Stimulated activated naive B cell treated with anti-CD40 and anti-IgM and Interleukin-4, amounts not matched to agents 10 μg/mL and 1 μg/mL and 100 μg/mL, for 72 hours (primary cell): Measurements from ENCODE around the gene SRD5A3.
A peak's percentile ranks its signal among the peaks of the same experiment; 100 is the strongest.

Source experiments
- ATAC-seq, 2 donors: fragments of 150-1000 bp; cut with Tn5 transposase; replicated peaks; 2 replicates each; pipeline ENCODE4 v1.10.0; 2021; ENCODE audit warnings: moderate library complexity in 1 of 2
- DNase-seq: peaks from one replicate; pipeline ENCODE4 v3.0.0; 2021
- H3K27ac Mint-ChIP-seq: one replicate; pipeline ENCODE4 v1.8.0; 2022; ENCODE audit warnings: mild to moderate bottlenecking, mixed read lengths
- H3K27me3 Mint-ChIP-seq, 2 donors: one replicate each; pipeline ENCODE4 v1.8.0; 2022; ENCODE audit warnings: mixed read lengths in 2 of 2
- H3K36me3 Mint-ChIP-seq, 2 donors: one replicate each; pipeline ENCODE4 v1.8.0; 2022; ENCODE audit warnings: mixed read lengths in 2 of 2, mild to moderate bottlenecking in 1 of 2
- H3K4me1 Mint-ChIP-seq, 2 donors: one replicate each; pipeline ENCODE4 v1.8.0; 2022; ENCODE audit warnings: mixed read lengths in 2 of 2, mild to moderate bottlenecking in 1 of 2
- H3K4me3 Mint-ChIP-seq, 2 donors: one replicate each; pipeline ENCODE4 v1.8.0; 2022; ENCODE audit warnings: mild to moderate bottlenecking in 2 of 2, mixed read lengths in 2 of 2, moderate library complexity in 1 of 2
- H3K9me3 Mint-ChIP-seq, 2 donors: one replicate each; pipeline ENCODE4 v1.8.0; 2022; ENCODE audit warnings: mixed read lengths in 2 of 2, mild to moderate bottlenecking in 1 of 2

The SRD5A3 gene

GRCh38 chr4:55373461-55373860, 27.4 kb downstream of the SRD5A3 start:
- Mint-ChIP-seq H3K4me3 (no peak overlapping the region), H3K9me3 (no peaks in the 10 kb centered on the region), H3K27me3 (no peaks in the 10 kb centered on the region), H3K36me3 (peaks cover 4 to 9% of the 10 kb centered on the region in 2 donors), H3K4me1 (no peaks in the 10 kb centered on the region), H3K27ac (no peak overlapping the region)
- ATAC-seq (no peak), DNase-seq (no peak)

DNA sequence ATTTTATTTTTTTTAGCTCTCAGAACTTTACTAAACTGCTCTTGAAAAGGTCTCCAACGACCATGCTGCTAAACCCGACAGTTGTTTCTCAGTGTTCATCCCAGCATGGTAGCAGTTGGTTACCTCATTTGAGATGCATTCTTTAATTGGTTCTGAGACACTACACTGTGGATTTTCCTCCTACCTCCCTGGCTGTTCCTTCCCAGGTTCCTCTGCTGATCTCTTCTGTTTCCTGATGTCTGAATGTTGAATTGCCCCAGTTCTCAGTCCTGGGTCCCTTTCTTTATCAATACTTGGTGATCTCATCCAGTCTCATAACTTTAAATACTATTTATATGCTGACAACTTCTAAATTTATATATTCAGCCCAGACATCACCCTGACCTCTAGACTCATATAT, 30.7 kb downstream of the SRD5A3 start:
- no peaks in the 10 kb centered on the region for H3K4me1 Mint-ChIP-seq
- H3K27ac Mint-ChIP-seq, result no peak overlapping the region
- no peak for DNase-seq
- ATAC-seq, result no peak
- no peak overlapping the region for H3K4me3 Mint-ChIP-seq
- no peaks in the 10 kb centered on the region for H3K36me3 Mint-ChIP-seq
- no peaks in the 10 kb centered on the region for H3K27me3 Mint-ChIP-seq
- no peaks in the 10 kb centered on the region for H3K9me3 Mint-ChIP-seq

DNA sequence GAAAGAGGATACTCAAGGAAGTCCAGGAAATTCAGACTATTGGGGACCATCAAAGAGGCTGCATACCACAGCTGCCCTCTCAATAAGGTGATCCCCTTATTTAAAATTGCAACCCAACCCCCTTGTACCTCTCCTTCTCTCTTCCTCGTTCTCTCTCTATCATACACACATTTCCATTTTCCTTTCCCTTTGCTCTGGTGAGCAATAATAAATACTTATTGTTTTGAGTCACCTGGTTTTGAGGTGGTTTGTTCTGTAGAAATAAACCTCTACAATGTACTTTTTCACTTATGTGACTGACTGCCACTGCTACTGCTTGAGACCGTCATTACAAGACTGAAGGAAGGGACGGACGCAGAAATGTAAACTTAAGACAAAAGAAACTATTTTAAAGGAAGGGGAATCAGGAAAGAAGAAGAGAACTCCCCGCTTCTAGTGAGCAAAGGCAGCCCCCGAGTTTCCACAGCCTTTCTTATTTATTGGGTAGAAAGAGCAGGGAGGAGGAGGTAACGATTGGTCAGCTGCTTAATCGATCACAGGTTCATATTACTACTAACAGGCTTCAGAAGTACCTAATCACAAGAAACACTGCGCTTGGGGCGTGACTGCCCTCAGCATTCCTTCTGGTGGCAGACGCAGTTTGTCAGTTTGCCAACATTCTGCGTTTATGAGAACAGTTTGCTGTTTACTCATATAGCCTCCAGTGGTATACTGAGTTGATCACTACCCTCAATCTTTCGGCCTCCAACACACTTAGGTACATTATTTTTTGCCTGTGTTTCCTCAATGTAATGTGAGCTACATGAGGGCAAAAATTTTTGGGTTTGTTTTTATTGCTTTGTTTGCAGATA, 32.8 kb downstream of the SRD5A3 start:
- Mint-ChIP-seq H3K27ac (no peak overlapping the region), H3K4me1 (no peaks in the 10 kb centered on the region), H3K36me3 (no peaks in the 10 kb centered on the region), H3K4me3 (no peak overlapping the region), H3K9me3 (no peaks in the 10 kb centered on the region), H3K27me3 (no peaks in the 10 kb centered on the region)
- DNase-seq (no peak), ATAC-seq (no peak)

- H3K36me3 Mint-ChIP-seq, result no peaks in the 10 kb centered on the region
- H3K27me3 Mint-ChIP-seq, result no peaks in the 10 kb centered on the region
- no peak overlapping the region for H3K27ac Mint-ChIP-seq
- H3K9me3 Mint-ChIP-seq, result no peaks in the 10 kb centered on the region
- H3K4me1 Mint-ChIP-seq, result no peaks in the 10 kb centered on the region
- no peak for DNase-seq
- no peak overlapping the region for H3K4me3 Mint-ChIP-seq
- ATAC-seq, result no peak
Measured at GRCh38 chr4:55380576-55380975, 34.5 kb downstream of the SRD5A3 start.

DNA sequence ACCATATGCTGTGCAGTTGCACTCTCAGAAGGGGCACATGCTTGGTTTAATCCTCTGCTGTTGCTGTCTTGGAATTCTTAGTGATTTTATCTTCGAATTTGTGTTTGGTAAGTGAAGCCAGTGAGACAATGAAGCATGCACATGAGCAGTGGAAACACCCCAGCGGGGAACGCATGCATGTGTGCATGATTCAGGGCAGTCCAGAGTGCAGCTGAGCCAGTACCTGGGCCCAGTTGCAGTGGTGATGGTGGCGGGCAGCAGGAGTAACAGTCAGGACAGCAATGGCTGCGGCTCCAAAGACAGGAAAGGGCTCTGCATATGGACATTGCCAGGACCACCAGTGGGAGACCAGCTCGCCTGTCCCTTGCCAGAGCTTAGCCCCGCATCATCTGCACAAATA, 35.5 kb downstream of the SRD5A3 start:
- DNase-seq (no peak), ATAC-seq (no peak)
- H3K4me1 Mint-ChIP-seq, result peaks cover 0 to 1% of the 10 kb centered on the region in 2 donors
- no peaks in the 10 kb centered on the region for H3K36me3 Mint-ChIP-seq
- no peaks in the 10 kb centered on the region for H3K9me3 Mint-ChIP-seq
- H3K27me3 Mint-ChIP-seq, result no peaks in the 10 kb centered on the region
- H3K27ac Mint-ChIP-seq, result no peak overlapping the region
- H3K4me3 Mint-ChIP-seq, result no peak overlapping the region

DNA sequence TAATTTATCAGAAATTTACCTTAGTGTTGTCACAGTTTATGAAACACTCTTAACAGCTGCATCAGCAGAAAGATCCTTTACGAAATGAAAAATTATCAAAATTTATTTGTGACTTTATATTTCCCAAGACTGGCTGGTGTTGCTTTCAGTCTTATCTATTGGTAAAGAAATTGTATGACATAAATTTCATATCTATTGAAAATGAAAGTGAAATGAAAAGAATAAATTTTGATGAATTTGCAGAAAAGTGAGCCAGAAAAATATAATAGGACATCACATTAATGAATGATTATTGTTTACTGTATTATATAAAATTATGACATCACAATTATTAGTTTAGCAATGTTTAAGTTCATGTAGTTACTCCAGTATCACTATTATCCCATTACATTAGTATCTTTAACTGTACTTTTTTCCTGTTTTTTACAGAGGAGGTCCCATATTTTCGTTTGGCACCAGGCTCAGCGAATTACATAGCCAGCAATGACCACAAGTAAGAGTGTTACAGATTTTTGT, 36.5 kb downstream of the SRD5A3 start:
- H3K9me3 Mint-ChIP-seq, result no peaks in the 10 kb centered on the region
- no peak for ATAC-seq
- peaks cover 0 to 1% of the 10 kb centered on the region in 2 donors for H3K4me1 Mint-ChIP-seq
- no peaks in the 10 kb centered on the region for H3K27me3 Mint-ChIP-seq
- no peak for DNase-seq
- H3K36me3 Mint-ChIP-seq, result no peaks in the 10 kb centered on the region
- H3K4me3 Mint-ChIP-seq, result no peak overlapping the region
- H3K27ac Mint-ChIP-seq, result no peak overlapping the region

DNA sequence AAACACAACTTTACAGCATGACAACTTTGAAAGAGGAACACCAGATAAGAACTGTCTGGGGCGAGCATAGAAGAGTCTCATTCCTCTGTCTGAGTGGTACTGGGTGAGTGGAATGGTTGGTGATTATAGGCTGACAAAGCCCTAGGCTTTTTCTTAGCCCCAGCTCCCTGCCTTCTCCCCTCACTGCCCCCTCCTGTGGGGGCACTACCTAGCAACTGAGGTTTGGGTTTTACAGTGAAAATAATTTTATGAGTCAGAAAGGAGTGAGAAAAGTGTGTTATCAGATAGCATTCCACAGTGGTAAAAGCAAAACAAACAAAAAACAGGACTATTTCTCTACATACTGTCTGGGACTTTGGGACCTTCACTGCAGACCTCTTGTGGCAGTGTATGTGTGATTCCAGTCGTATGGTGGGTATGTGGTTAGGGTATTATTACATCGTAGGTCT, 39.2 kb downstream of the SRD5A3 start:
- Mint-ChIP-seq H3K4me3 (no peak overlapping the region), H3K4me1 (peaks cover 0 to 1% of the 10 kb centered on the region in 2 donors), H3K9me3 (no peaks in the 10 kb centered on the region), H3K27me3 (no peaks in the 10 kb centered on the region), H3K27ac (no peak overlapping the region), H3K36me3 (no peaks in the 10 kb centered on the region)
- DNase-seq, result no peak
- no peak for ATAC-seq

- Mint-ChIP-seq H3K27ac (no peak overlapping the region), H3K36me3 (no peaks in the 10 kb centered on the region), H3K4me1 (peaks cover 0 to 1% of the 10 kb centered on the region in 2 donors), H3K9me3 (no peaks in the 10 kb centered on the region), H3K27me3 (no peaks in the 10 kb centered on the region), H3K4me3 (no peak overlapping the region)
- ATAC-seq, result peak in 1 of 2 donors; percentile 52
- no peak for DNase-seq
Measured at GRCh38 chr4:55386073-55386472, 40.0 kb downstream of the SRD5A3 start.

- no peak overlapping the region for H3K27ac Mint-ChIP-seq
- no peak for ATAC-seq
- no peak overlapping the region for H3K4me3 Mint-ChIP-seq
- H3K9me3 Mint-ChIP-seq, result no peaks in the 10 kb centered on the region
- DNase-seq, result no peak
- H3K4me1 Mint-ChIP-seq, result peaks cover 0 to 1% of the 10 kb centered on the region in 2 donors
- no peaks in the 10 kb centered on the region for H3K36me3 Mint-ChIP-seq
- H3K27me3 Mint-ChIP-seq, result no peaks in the 10 kb centered on the region
Measured at GRCh38 chr4:55386840-55387239, 40.8 kb downstream of the SRD5A3 start.

DNA sequence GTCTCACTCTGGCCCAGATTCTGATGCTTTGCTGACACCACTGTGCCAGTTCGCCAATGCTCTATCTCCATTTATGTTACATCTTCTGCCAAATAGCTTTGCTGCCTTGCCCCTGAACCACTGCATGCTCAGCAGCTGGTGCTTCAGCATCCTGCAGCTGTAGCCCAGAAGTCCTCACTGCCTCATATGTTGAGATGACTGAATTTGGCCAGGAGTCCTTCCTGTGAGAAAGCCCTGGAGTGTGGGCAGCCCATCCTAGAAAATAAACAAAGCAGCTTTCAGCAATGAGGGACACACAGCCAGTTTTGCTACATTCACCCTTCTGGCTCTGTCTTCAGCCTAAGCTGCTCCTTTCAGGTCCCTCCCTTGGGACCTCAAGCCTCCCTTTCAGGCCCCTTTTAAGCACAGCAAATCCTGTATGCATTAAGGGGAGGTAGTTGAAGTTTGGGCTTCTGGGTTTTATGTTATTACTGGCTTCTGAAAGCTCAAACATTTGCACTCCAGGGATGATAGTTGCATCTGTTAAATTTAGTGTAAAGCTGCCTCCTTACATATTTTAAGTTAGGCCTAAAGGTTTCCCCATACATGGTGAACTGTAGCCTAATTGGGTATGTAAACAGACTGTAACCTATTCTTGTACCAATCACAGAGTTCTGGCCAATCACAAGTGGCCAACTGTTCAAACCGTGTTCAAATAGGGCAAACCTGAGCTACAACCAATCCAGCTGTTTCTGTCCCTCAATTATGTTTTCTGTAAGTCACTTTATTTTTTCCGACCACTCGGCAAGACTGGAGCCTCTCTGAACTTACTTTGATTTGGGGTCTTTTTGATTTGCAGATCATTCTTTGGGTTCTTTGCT, 47.6 kb downstream of the SRD5A3 start:
- ATAC-seq (no peak), DNase-seq (no peak)
- peaks cover 6 to 14% of the 10 kb centered on the region in 2 donors for H3K36me3 Mint-ChIP-seq
- no peak overlapping the region for H3K4me3 Mint-ChIP-seq
- H3K4me1 Mint-ChIP-seq, result peaks cover 20 to 24% of the 10 kb centered on the region in 2 donors
- H3K9me3 Mint-ChIP-seq, result no peaks in the 10 kb centered on the region
- H3K27ac Mint-ChIP-seq, result no peak overlapping the region
- no peaks in the 10 kb centered on the region for H3K27me3 Mint-ChIP-seq

GRCh38 chr4:55395218-55395528, 49.1 kb downstream of the SRD5A3 start:
- H3K27me3 Mint-ChIP-seq, result no peaks in the 10 kb centered on the region
- peaks cover 7 to 17% of the 10 kb centered on the region in 2 donors for H3K36me3 Mint-ChIP-seq
- ATAC-seq (peak in 1 of 2 donors; percentile 1), DNase-seq (no peak)
- H3K4me1 Mint-ChIP-seq, result peaks cover 24 to 31% of the 10 kb centered on the region in 2 donors
- peak overlapping the region; percentile 98 for H3K27ac Mint-ChIP-seq
- no peaks in the 10 kb centered on the region for H3K9me3 Mint-ChIP-seq
- peak overlapping the region; percentile 95 to 96 for H3K4me3 Mint-ChIP-seq

- Mint-ChIP-seq H3K4me1 (peaks cover 24 to 36% of the 10 kb centered on the region in 2 donors), H3K27me3 (no peaks in the 10 kb centered on the region), H3K27ac (peak within 1 kb of the TSS; percentile 98), H3K36me3 (peaks cover 7 to 22% of the 10 kb centered on the region in 2 donors), H3K4me3 (peak within 1 kb of the TSS; percentile 95 to 96), H3K9me3 (no peaks in the 10 kb centered on the region)
- ATAC-seq, result peak; percentile 94 to 95
- DNase-seq, result peak; percentile 88
Measured at GRCh38 chr4:55395529-55396307, 49.7 kb downstream of the SRD5A3 start, which contains the start of gene TMEM165. TSS of gene TMEM165 (plus strand) at chr4:55395957. CDS start at chr4:55396190, 233 bp downstream.

GRCh38 chr4:55396308-55397125, 50.5 kb downstream of the SRD5A3 start:
- Mint-ChIP-seq H3K27me3 (no peaks in the 10 kb centered on the region), H3K36me3 (peaks cover 7 to 27% of the 10 kb centered on the region in 2 donors), H3K9me3 (no peaks in the 10 kb centered on the region), H3K4me1 (peaks cover 29 to 42% of the 10 kb centered on the region in 2 donors), H3K27ac (peak overlapping the region; percentile 98), H3K4me3 (peak overlapping the region; percentile 95 to 96)
- DNase-seq (peak; percentile 24), ATAC-seq (peak; percentile 43 to 49)
